GM04504 (cell line): ENCODE results near the gene NTF3.
"Not testable (repeated sequence)": the region's sequence is repeated elsewhere in the genome, so short reads cannot be mapped to it uniquely, and the experiment has no call there.

ENCODE experiments used
- DNase-seq: peaks from one replicate; pipeline ENCODE4 v3.0.0-alpha.2; 2012; ENCODE audit warnings: low read depth

The NTF3 gene

DNA sequence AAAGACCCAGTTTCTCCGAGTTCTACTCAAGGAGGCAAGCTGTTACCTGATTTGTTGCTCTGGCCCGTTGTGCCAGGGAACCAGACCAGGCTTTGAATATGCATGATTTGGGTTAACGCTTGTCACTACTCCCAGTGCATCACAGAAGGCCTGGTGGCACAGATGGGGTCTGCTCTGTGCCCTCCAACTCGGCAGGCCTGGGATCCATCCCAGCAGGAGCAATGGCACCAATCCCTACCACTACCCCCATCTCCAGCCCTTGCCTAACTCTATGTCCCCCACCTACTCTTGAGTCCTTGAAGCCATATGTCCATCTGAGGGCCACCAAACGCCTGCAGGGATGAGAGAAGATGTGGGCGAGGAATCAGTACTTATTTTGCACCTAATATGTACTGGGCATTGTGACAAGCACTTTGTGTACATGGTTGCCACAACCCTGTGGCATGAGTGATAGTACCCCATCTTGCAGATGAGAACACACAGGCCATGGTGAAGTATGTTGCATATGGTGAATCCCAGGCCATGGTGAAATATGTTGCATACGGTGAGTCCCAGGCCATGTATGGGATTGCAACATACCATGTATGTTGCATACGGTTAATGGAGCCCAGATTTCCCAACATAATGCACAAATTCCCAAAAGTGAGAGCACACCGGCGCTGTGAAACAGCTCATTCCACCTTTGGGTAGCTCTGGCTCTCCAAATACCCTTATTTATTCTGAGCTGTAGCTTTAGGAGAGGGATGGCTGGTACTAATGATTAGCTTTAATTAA is 102.7 kb downstream of the NTF3 start:
- no peak for DNase-seq

GRCh38 chr12:5535541-5535940 is 103.6 kb downstream of the NTF3 start:
- DNase-seq: no peak

DNA sequence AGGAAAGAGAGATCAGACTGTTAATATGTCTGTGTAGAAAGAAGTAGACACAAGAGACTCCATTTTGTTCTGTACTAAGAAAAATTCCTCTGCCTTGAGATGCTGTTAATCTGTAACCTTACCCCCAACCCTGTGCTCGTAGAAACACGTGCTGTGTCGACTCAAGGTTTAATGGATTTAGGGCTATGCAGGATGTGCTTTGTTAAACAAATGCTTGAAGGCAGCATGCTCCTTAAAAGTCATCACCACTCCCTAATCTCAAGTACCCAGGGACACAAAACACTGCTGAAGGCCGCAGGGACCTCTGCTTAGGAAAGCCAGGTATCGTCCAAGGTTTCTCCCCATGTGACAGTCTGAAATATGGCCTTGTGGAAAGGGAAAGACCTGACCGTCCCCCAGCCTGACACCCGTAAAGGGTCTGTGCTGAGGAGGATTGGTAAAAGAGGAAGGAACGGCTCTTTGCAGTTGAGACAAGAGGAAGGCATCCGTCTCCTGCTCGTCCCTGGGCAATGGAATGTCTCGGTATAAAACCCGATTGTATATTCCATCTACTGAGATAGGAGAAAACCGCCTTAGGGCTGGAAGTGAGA is 105.2 kb downstream of the NTF3 start:
- not testable (repeated sequence) for DNase-seq

GRCh38 chr12:5537771-5538170 is 105.9 kb downstream of the NTF3 start:
- no peak for DNase-seq
